Measurements from ENCODE around the gene SUCLG2. TPM values are rescaled to one million over a fixed set of nuclear protein-coding genes. Genes with fewer than 3 reads are reported as not detected.
"Not testable (repeated sequence)": the region's sequence is repeated elsewhere in the genome, so short reads cannot be mapped to it uniquely, and the experiment has no call there.

The SUCLG2 gene
- total RNA-seq, 2 experiments from 2014 or later: 61.1 to 62.7 TPM

- ChIA-PET POLR2A (no interaction called here), CTCF (no interaction called here)
Measured at GRCh38 chr3:67619991-67620390, 34.4 kb downstream of the SUCLG2 start.

GRCh38 chr3:67617518-67617917, 36.9 kb downstream of the SUCLG2 start:
- ChIA-PET POLR2A (no interaction called here), CTCF (no interaction called here)

GRCh38 chr3:67616046-67616445, 38.4 kb downstream of the SUCLG2 start:
- ChIA-PET CTCF (no interaction called here), POLR2A (no interaction called here)

- POLR2A ChIA-PET: no interaction called here
- CTCF ChIA-PET: no interaction called here
Measured at GRCh38 chr3:67614195-67614594, 40.2 kb downstream of the SUCLG2 start.

- ChIA-PET CTCF (no interaction called here), POLR2A (no interaction called here)
Measured at GRCh38 chr3:67610458-67610857, 44.0 kb downstream of the SUCLG2 start.

- POLR2A ChIA-PET: no interaction called here
- CTCF ChIA-PET: no interaction called here
Measured at GRCh38 chr3:67609709-67610108, 44.7 kb downstream of the SUCLG2 start.

- ChIA-PET POLR2A (no interaction called here), CTCF (no interaction called here)
Measured at GRCh38 chr3:67608034-67608433, 46.4 kb downstream of the SUCLG2 start.

GRCh38 chr3:67605377-67605776, 49.0 kb downstream of the SUCLG2 start:
- CTCF ChIA-PET: no interaction called here
- POLR2A ChIA-PET: no interaction called here

- CTCF ChIA-PET: no interaction called here
- POLR2A ChIA-PET: no interaction called here
Measured at GRCh38 chr3:67602816-67603215, 51.6 kb downstream of the SUCLG2 start.

DNA sequence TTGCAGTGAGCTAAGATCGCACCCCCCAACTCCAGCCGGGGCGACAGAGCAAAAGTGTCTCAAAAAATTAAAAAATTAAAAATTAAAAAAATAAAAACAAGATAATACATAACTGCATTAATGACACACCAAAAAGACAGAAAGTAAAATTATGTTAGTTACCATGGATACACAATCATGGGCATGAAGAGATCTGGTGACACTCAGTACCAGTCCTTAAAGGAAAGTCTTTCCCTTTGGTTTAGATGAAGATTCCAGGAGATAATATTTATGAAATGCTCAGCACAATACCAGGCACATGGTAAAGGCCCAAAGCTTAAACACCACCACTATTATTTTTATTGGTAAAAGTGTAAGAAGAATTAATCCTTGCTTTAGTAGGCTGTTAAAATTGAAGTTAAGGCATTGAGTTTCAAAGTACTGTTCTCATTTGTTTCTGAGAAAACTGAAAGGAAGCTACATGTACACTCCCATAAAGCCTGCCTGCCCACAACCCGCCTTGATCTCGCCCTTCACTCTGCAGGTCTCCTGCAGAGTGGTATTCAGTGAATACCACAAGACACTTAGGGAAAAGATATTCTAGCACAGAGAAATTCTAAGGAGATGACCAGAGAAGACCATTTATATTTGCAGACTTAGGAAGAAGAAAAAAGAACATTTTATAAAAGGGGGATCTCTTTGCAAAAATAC, 52.3 kb downstream of the SUCLG2 start:
- ChIA-PET CTCF (no interaction called here), POLR2A (no interaction called here)

DNA sequence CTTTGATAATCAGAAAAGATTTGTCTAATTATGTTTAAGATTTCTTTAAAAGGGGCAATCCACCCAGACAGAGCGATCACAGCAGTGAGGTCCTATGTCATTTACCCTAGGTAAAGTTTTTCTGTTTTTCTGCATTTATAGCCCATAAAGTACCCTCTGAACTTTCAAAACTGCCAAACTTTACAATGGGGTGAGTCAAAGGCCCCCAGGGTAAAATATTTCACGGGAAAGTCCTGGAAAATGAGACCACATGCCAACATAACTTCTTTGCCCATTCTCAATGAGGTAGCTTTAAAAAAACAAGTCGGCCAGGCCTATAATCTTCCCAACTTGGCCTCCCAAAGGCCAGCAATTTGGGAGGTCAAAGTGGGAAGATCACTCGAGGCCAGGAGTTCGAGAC, 53.0 kb downstream of the SUCLG2 start:
- CTCF ChIA-PET: no interaction called here
- POLR2A ChIA-PET: no interaction called here

- ChIA-PET CTCF (interaction anchor here (0.6 kb wide), 1 partner anchor 622 kb away, joined by 3 read pairs; no protein-coding TSS in a partner anchor), POLR2A (no interaction called here)
Measured at GRCh38 chr3:67599821-67600220, 54.6 kb downstream of the SUCLG2 start.

GRCh38 chr3:67598814-67599556, 55.4 kb downstream of the SUCLG2 start:
- POLR2A ChIA-PET: no interaction called here
- CTCF ChIA-PET: interaction anchor here (0.6 kb wide), 1 partner anchor 621 kb away, joined by 3 read pairs; no protein-coding TSS in a partner anchor

GRCh38 chr3:67595424-67595823, 59.0 kb downstream of the SUCLG2 start:
- ChIA-PET POLR2A (no interaction called here), CTCF (interaction anchor here (0.7 kb wide), 1 partner anchor 485 kb away, joined by 3 read pairs; no protein-coding TSS in a partner anchor)

- POLR2A ChIA-PET: no interaction called here
- CTCF ChIA-PET: no interaction called here
Measured at GRCh38 chr3:67593761-67594234, 60.6 kb downstream of the SUCLG2 start.

DNA sequence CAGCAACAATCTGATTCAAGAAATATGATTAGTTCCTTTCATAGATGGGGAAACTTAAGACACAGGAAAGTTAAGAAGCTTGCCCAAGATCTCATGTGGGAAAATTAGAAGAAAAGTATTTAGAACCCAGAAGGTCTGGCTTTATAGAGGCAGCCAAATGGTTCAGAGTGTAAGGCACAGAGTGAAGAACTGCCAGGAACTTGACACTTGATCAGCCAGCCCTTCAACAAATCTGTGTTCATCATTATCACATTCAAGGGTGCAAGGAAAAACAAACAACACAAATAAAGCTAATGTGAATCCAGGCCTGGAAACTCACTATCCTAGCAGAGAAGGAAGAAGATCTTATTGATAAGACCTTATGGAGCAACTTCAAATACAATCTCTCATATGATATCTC, 62.4 kb downstream of the SUCLG2 start:
- CTCF ChIA-PET: no interaction called here
- POLR2A ChIA-PET: no interaction called here

GRCh38 chr3:67587811-67588210, 66.6 kb downstream of the SUCLG2 start:
- POLR2A ChIA-PET: no interaction called here
- CTCF ChIA-PET: no interaction called here

DNA sequence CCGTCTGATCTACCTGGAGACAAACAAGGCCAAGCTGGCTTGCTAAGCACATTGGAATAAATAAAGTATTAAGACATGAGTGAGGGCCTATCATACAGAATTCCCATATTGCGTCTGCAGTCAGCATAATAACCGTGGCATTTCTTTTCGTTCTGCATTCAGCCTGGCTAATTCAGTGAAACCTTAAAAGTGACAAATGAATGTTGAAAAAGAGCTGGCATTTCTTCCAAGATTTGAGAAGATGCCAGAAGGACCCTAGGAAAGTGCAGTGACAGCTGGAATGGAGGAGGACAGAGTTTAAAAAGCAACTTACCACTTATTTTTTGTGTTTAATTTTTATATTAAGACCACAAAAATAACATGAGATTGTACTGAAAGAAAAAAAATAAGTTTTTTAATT, 67.1 kb downstream of the SUCLG2 start:
- ChIA-PET POLR2A (no interaction called here), CTCF (no interaction called here)

GRCh38 chr3:67584608-67585007, 69.8 kb downstream of the SUCLG2 start:
- POLR2A ChIA-PET, CTCF ChIA-PET: not testable (repeated sequence)

- CTCF ChIA-PET: no interaction called here
- POLR2A ChIA-PET: no interaction called here
Measured at GRCh38 chr3:67580430-67581000, 73.9 kb downstream of the SUCLG2 start.

DNA sequence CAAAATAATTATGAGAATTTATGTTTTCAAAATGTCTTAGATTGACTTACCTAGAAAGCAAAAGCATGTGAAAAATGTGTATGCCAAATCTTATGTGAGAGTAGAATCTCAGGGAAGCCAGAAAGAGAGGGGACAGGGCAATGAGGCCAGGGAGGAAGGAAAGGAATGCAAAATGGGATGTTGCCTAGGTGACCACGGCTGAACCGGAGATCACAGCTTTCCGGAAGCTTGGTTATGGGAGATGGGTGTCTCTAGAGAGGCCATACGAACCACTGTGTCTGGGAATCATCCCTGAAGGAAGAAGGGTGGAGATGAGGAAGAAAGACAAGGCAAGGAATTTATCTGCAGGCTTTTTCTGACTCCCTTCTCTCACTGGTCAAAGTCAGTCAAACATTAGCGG, 76.0 kb downstream of the SUCLG2 start:
- POLR2A ChIA-PET: no interaction called here
- CTCF ChIA-PET: no interaction called here

Measured in activated CD8-positive, alpha-beta memory T cell treated with anti-CD3 and anti-CD28 coated beads for 36 hours (primary cell).